Mucosa of descending colon (tissue), 3 donors: ENCODE measurements around the gene ERGIC2. TPM values are rescaled to one million over a fixed set of nuclear protein-coding genes. Genes with fewer than 3 reads are reported as not detected.
A peak's percentile ranks its signal among the peaks of the same experiment; 100 is the strongest.

ENCODE experiments used
- ATAC-seq: fragments of 200-7000 bp; cut with Tn5 transposase; one replicate; pipeline ENCODE4 v1.9.1; 2020; ENCODE audit warnings: mild to moderate bottlenecking, moderate library complexity
- DNase-seq, 3 donors: peaks; one replicate each; pipeline ENCODE4 v3.0.0-alpha.2; 2020
- H3K36me3 ChIP-seq: fragments of 200-600 bp; one replicate; pipeline ENCODE4 v1.8.0; 2021; ENCODE audit warnings: low read depth, mild to moderate bottlenecking
- H3K4me1 ChIP-seq: fragments of 200-600 bp; one replicate; pipeline ENCODE4 v1.8.0; 2021; ENCODE audit warnings: low read depth, mild to moderate bottlenecking
- H3K4me3 ChIP-seq: fragments of 200-600 bp; one replicate; pipeline ENCODE4 v1.8.0; 2021; ENCODE audit warnings: mild to moderate bottlenecking
- H3K9me3 ChIP-seq: fragments of 200-600 bp; one replicate; pipeline ENCODE4 v1.8.0; 2021; ENCODE audit warnings: mild to moderate bottlenecking
- CTCF ChIP-seq: fragments of 200-600 bp; IDR thresholded peaks from one replicate; pipeline ENCODE4 v1.8.0; 2022; ENCODE audit warnings: antibody characterized with exemption, mild to moderate bottlenecking
- intact Hi-C, 2 donors: fragments of 100-400 bp; cut with DNase I in 1 of 2; cut with micrococcal nuclease in 1 of 2; formaldehyde crosslinking; loops; one replicate each; pipeline versions ENCODE4 v1.11.0 to v1.11.1; 2022; cut with DNase I, micrococcal nuclease
- total RNA-seq, 3 donors: library from RNA; stranded (reverse); fragmentation: NEBNext Ultra II Directional in 2 of 3; extraction: Animal tissue kit (Norgen Biotek cat#: 25700) in 2 of 3; gene quantifications; one replicate each; pipeline versions ENCODE4 v1.2.1 to v1.2.4, GENCODE V29; 2021 to 2023
- donor health status: DM: no; HTN: no; CAD: no; lungs with moderate emphysema.
- donor health status: DM: no; HTN: no; CAD: no.
- donor health status: DM: no; HTN: yes; CAD: no.

ERGIC2 gene
- total RNA-seq, 3 donors from 2014 or later: 42.0 to 65.4 (median 45.1) TPM

- ATAC-seq: peak; percentile 64
Observed at GRCh38 chr12:29322157-29322556, 58.8 kb downstream of the ERGIC2 start.

GRCh38 chr12:29320295-29321085 lies 60.5 kb downstream of the ERGIC2 start:
- Histone ChIP-seq H3K9me3 (no peaks in the 10 kb centered on the region), H3K4me3 (no peak overlapping the region), H3K36me3 (no peaks in the 10 kb centered on the region), H3K4me1 (no peaks in the 10 kb centered on the region)
- intact Hi-C loops: no loop called here
- no peak for ATAC-seq
- DNase-seq: no peak
- no peak for TF ChIP-seq CTCF

More at GRCh38 chr12:29322157-29322556, 58.8 kb downstream of the ERGIC2 start:
- intact Hi-C loops: no loop called here
- Histone ChIP-seq H3K9me3 (no peaks in the 10 kb centered on the region), H3K36me3 (no peaks in the 10 kb centered on the region), H3K4me3 (no peak overlapping the region), H3K4me1 (no peaks in the 10 kb centered on the region)
- TF ChIP-seq CTCF: no peak
- DNase-seq: no peak

- H3K4me1 ChIP-seq: no peaks in the 10 kb centered on the region
- H3K4me3 ChIP-seq: no peak overlapping the region
- DNase-seq (peak in 2 of 3 donors; percentile 31 to 58), ATAC-seq (peak; percentile 99)
- peak; percentile 55 for TF ChIP-seq CTCF
- H3K9me3 ChIP-seq: no peaks in the 10 kb centered on the region
- H3K36me3 ChIP-seq: no peaks in the 10 kb centered on the region
- intact Hi-C loops: loop anchor here (10.0 kb wide), 2 partner anchors 233 to 253 kb away; no protein-coding TSS in a partner anchor
Observed at GRCh38 chr12:29317556-29318363, 63.2 kb downstream of the ERGIC2 start.

- Histone ChIP-seq H3K9me3 (no peaks in the 10 kb centered on the region), H3K36me3 (no peaks in the 10 kb centered on the region), H3K4me3 (no peak overlapping the region), H3K4me1 (no peaks in the 10 kb centered on the region)
- ATAC-seq: no peak
- TF ChIP-seq CTCF: no peak
- intact Hi-C loops: loop anchor here (10.0 kb wide), 2 partner anchors 232 to 252 kb away; no protein-coding TSS in a partner anchor
- DNase-seq: no peak
Observed at GRCh38 chr12:29316752-29317151, 64.2 kb downstream of the ERGIC2 start.

- ATAC-seq (no peak), DNase-seq (no peak)
- Histone ChIP-seq H3K4me3 (no peak overlapping the region), H3K36me3 (no peaks in the 10 kb centered on the region), H3K4me1 (peaks cover 5% of the 10 kb centered on the region), H3K9me3 (no peaks in the 10 kb centered on the region)
- intact Hi-C loops: loop anchor here (10.0 kb wide), 2 partner anchors 230 to 250 kb away; no protein-coding TSS in a partner anchor
- TF ChIP-seq CTCF: no peak
Observed at GRCh38 chr12:29314416-29314815, 66.6 kb downstream of the ERGIC2 start.
